GM18951 (cell line): Measurements from ENCODE around the gene RAMACL.

Experiments
- POLR2A ChIP-seq: IDR thresholded peaks from 4 replicates; pipeline ENCODE4 v1.6.1; 2011; ENCODE audit warnings: mild to moderate bottlenecking; ENCODE audit not compliant: insufficient read length, insufficient read depth; ENCODE audit errors: extremely low read depth
- in situ Hi-C: fragments of 300-500 bp; cut with MboI; formaldehyde crosslinking; loops from one replicate; pipeline ENCODE4 v1.12.0; 2022; ENCODE audit warnings: low sequenced_read_pairs, mixed read lengths, inconsistent platforms; ENCODE audit not compliant: unreplicated experiment

RAMACL gene

GRCh38 chr6:166612471-166612881, 26.0 kb upstream of the RAMACL start:
- in situ Hi-C loops: no loop called here
- no peak for TF ChIP-seq POLR2A

- in situ Hi-C loops: no loop called here
- no peak for TF ChIP-seq POLR2A
These were observed 25.2 kb upstream of the RAMACL start for GRCh38 chr6:166611631-166612030.

- TF ChIP-seq POLR2A: no peak
- in situ Hi-C loops: no loop called here
These were observed 23.6 kb upstream of the RAMACL start for GRCh38 chr6:166610069-166610468.

- no peak for TF ChIP-seq POLR2A
- in situ Hi-C loops: no loop called here
These were observed 22.3 kb upstream of the RAMACL start for GRCh38 chr6:166608774-166609173.

- in situ Hi-C loops: no loop called here
- no peak for TF ChIP-seq POLR2A
These were observed 19.3 kb upstream of the RAMACL start for GRCh38 chr6:166605752-166606151.

GRCh38 chr6:166604911-166605310, 18.4 kb upstream of the RAMACL start:
- no peak for TF ChIP-seq POLR2A
- in situ Hi-C loops: no loop called here

GRCh38 chr6:166604328-166604727, 17.9 kb upstream of the RAMACL start:
- TF ChIP-seq POLR2A: no peak
- in situ Hi-C loops: no loop called here

GRCh38 chr6:166603043-166603690, 16.7 kb upstream of the RAMACL start:
- in situ Hi-C loops: no loop called here
- no peak for TF ChIP-seq POLR2A

GRCh38 chr6:166601956-166602355, 15.5 kb upstream of the RAMACL start:
- in situ Hi-C loops: no loop called here
- TF ChIP-seq POLR2A: no peak

- in situ Hi-C loops: no loop called here
- no peak for TF ChIP-seq POLR2A
These were observed 14.5 kb upstream of the RAMACL start for GRCh38 chr6:166600931-166601330.

- in situ Hi-C loops: no loop called here
- no peak for TF ChIP-seq POLR2A
These were observed 12.7 kb upstream of the RAMACL start for GRCh38 chr6:166599205-166599604.

- TF ChIP-seq POLR2A: no peak
- in situ Hi-C loops: no loop called here
These were observed 12.1 kb upstream of the RAMACL start for GRCh38 chr6:166598441-166599138.

- in situ Hi-C loops: no loop called here
- TF ChIP-seq POLR2A: no peak
These were observed 11.4 kb upstream of the RAMACL start for GRCh38 chr6:166597711-166598440.
